A673 (cell line): ENCODE measurements around the gene ILF3.

ENCODE experiments used
- EZH2 ChIP-seq: fragments of 200-600 bp; sonication (generic); IDR thresholded peaks from 2 replicates; pipeline ENCODE4 v1.6.1; 2017; ENCODE audit warnings: borderline replicate concordance, low read depth, mild to moderate bottlenecking, mixed read lengths, antibody characterized with exemption, low read length; ENCODE audit not compliant: poor library complexity, severe bottlenecking
- TF ChIP-seq, protein P1 (sequence below): fragments of 300-800, 200-600 bp; sonication (generic); conservative IDR thresholded peaks from 2 replicates; pipeline ENCODE4 v1.5.1; 2017; ENCODE audit warnings: low read depth, mild to moderate bottlenecking, antibody characterized with exemption, low read length, moderate library complexity, mixed read lengths

DNA sequence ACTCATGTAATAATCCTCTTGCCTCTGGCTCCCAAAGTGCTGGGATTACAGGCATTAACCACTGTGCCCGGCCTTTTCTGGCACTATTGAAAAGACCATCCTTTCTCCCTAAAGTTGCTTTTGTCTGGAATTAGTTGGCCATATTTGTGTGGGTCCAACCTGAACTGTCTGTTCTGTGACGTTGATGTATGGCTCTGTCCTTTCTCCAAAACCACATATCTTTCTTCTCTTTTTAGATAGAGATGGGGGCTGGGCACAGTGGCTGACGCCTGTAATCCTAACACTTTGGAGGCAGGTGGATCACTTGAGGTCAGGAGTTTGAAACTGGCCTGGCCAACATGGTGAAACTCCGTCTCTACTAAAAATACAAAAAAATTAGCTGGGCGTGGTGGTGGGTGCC lies 81.6 kb downstream of the ILF3 start:
- TF ChIP-seq, protein P1, sequence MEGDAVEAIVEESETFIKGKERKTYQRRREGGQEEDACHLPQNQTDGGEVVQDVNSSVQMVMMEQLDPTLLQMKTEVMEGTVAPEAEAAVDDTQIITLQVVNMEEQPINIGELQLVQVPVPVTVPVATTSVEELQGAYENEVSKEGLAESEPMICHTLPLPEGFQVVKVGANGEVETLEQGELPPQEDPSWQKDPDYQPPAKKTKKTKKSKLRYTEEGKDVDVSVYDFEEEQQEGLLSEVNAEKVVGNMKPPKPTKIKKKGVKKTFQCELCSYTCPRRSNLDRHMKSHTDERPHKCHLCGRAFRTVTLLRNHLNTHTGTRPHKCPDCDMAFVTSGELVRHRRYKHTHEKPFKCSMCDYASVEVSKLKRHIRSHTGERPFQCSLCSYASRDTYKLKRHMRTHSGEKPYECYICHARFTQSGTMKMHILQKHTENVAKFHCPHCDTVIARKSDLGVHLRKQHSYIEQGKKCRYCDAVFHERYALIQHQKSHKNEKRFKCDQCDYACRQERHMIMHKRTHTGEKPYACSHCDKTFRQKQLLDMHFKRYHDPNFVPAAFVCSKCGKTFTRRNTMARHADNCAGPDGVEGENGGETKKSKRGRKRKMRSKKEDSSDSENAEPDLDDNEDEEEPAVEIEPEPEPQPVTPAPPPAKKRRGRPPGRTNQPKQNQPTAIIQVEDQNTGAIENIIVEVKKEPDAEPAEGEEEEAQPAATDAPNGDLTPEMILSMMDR = no peak
- no peak for TF ChIP-seq EZH2
